Esophagus squamous epithelium (tissue), 5 donors: Measurements from ENCODE around the gene TPM4. TPM values are rescaled to one million over a fixed set of nuclear protein-coding genes. Genes with fewer than 3 reads are reported as not detected.

Experiments used
- DNase-seq: peaks from one replicate; lab custom pipeline; 2025; lab: John Stamatoyannopoulos, UW
- H3K27ac ChIP-seq, 4 donors: fragments of 200-600 bp; sonication (generic); one replicate each; pipeline ENCODE4 v1.5.1; 2016 to 2019; ENCODE audit warnings: mild to moderate bottlenecking in 1 of 4
- H3K27me3 ChIP-seq, 4 donors: fragments of 200-600 bp; sonication (generic); 1 replicate in 3 of 4; 2 replicates in 1 of 4; pipeline versions ENCODE4 v1.5.1 to v1.6.0; 2017 to 2021; ENCODE audit warnings: antibody characterized with exemption in 1 of 4
- H3K36me3 ChIP-seq, 3 donors: fragments of 200-600 bp; sonication (generic); one replicate each; pipeline ENCODE4 v1.5.1; 2016 to 2019
- H3K4me1 ChIP-seq, 3 donors: fragments of 200-600 bp; sonication (generic); one replicate each; pipeline ENCODE4 v1.5.1; 2017 to 2019
- H3K4me3 ChIP-seq, 4 donors: fragments of 200-600 bp; sonication (generic); 1 replicate in 3 of 4; 2 replicates in 1 of 4; pipeline ENCODE4 v1.5.1; 2016 to 2019; ENCODE audit warnings: mild to moderate bottlenecking in 2 of 4, moderate library complexity in 1 of 4
- H3K9me3 ChIP-seq, 3 donors: fragments of 200-600 bp; sonication (generic); one replicate each; pipeline ENCODE4 v1.5.1; 2016 to 2019
- POLR2A ChIP-seq, 4 donors: fragments of 450-650 bp; IDR thresholded peaks; one replicate each; pipeline ENCODE4 v1.6.1; 2017; ENCODE audit warnings: antibody characterized with exemption in 4 of 4, mild to moderate bottlenecking in 4 of 4, moderate library complexity in 3 of 4
- WGBS, 2 donors: methylation state at CpG; one replicate each; pipeline ENCODE4 v1.1.5; 2018; 5-methylcytosine and 5-hydroxymethylcytosine counted together
- intact Hi-C: fragments of 100-400 bp; cut with DNase I; formaldehyde crosslinking; loops from one replicate; pipeline ENCODE4 v1.15.0; 2022
- total RNA-seq, 4 donors: library from RNA; depleted of rRNA; stranded (reverse); fragments of >200 nt; gene quantifications; one replicate each; pipeline ENCODE4 v1.1.0, GENCODE V29; 2016
- TF ChIP-seq, protein P1 (sequence below), 6 experiments: fragments of 450-650 bp in 4 of 6; fragments of 200-600 bp in 2 of 6; sonication (generic) in 2 of 6; IDR thresholded peaks; one replicate each; pipeline ENCODE4 v1.5.1; 2016 to 2019; ENCODE audit warnings: antibody characterized with exemption in 6 of 6, mild to moderate bottlenecking in 4 of 6, moderate library complexity in 4 of 6
- donor health status: DM: yes; HTN: yes; CAD: no.

Gene TPM4
- total RNA-seq, 4 donors from 2014 or later = 307 to 577 (median 369) TPM

DNA sequence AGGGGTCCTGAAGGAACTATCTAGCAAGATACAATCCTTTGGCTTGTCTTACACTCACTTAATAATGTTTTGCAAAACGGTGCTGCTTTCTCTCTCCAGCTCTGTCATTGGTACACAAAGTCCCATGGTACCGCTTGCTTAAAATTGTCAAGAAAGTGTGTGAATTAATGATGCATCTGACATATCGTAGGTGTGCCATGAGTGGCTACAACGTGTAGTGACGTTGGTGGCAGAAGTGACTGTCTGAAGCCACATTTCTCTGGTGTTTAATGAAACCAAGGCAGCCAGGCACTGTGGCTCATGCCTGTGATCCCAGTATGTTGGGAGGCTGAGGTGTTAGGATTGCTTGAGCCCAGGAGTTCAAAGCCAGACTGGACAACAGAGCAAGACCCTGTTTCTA is 69.8 kb downstream of the TPM4 start:
- WGBS, 2 donors = 52 to 60% methylated on average over 5 of the region's 5 CpGs
- Histone ChIP-seq H3K9me3 (no peaks in the 10 kb centered on the region), H3K4me1 (peaks cover 0 to 17% (median 10%) of the 10 kb centered on the region in 3 donors), H3K27me3 (peaks cover 0 to 17% (median 0%) of the 10 kb centered on the region in 4 donors), H3K27ac (no peak overlapping the region), H3K36me3 (no peaks in the 10 kb centered on the region), H3K4me3 (peak overlapping the region in 1 of 4 donors; percentile 32)
- DNase-seq = no peak
- TF ChIP-seq, protein P1, sequence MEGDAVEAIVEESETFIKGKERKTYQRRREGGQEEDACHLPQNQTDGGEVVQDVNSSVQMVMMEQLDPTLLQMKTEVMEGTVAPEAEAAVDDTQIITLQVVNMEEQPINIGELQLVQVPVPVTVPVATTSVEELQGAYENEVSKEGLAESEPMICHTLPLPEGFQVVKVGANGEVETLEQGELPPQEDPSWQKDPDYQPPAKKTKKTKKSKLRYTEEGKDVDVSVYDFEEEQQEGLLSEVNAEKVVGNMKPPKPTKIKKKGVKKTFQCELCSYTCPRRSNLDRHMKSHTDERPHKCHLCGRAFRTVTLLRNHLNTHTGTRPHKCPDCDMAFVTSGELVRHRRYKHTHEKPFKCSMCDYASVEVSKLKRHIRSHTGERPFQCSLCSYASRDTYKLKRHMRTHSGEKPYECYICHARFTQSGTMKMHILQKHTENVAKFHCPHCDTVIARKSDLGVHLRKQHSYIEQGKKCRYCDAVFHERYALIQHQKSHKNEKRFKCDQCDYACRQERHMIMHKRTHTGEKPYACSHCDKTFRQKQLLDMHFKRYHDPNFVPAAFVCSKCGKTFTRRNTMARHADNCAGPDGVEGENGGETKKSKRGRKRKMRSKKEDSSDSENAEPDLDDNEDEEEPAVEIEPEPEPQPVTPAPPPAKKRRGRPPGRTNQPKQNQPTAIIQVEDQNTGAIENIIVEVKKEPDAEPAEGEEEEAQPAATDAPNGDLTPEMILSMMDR (IDR thresholded peaks at IDR 0.05) = no peak
- no peak for TF ChIP-seq POLR2A (IDR thresholded peaks at IDR 0.05)
- intact Hi-C loops = no loop called here

DNA sequence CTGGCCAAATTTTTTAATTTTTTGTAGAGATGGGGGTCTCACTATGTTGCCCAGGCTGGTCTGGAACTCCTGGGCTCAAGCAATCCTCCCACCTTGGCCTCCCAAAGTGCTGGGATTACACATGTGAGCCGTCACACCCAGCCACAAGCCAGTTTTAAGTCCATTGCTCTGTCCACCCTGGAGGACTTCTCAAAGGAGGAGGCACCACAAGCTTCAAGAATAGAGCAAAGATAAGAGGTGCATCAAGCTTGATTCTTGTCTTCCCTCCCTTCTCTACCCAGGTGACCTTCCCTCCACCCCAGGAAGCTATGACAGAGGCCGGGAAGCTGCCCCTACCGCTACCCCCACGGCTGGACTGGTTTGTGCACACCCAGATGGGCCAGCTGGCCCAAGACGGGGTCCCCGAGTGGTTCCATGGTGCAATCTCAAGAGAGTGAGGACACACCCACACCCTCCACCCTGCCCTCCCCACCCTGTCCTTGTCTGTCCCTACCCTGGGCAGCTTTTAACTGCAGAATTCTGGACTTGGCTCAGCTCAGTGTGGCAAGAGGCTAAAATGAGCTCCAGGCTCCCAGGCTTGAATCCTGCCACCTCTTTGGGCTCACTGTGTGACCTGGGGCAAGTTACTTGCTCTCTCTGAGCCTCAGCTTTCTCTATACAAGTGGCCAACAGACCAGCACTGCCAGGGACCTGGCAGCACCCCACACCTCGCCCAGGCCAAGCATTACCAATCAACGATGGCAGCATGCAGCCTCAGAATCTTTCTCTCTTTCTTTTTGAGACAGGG is 72.3 kb downstream of the TPM4 start:
- WGBS, 2 donors = 55 to 65% methylated on average over 7 to 8 of the region's 8 CpGs
- H3K36me3 ChIP-seq = no peaks in the 10 kb centered on the region
- intact Hi-C loops = no loop called here
- H3K9me3 ChIP-seq = no peaks in the 10 kb centered on the region
- DNase-seq = no peak
- TF ChIP-seq POLR2A (IDR thresholded peaks at IDR 0.05) = no peak
- TF ChIP-seq, protein P1 (IDR thresholded peaks at IDR 0.05) = no peak
- H3K27ac ChIP-seq = peak overlapping the region in 1 of 4 donors; percentile 21
- peaks cover 0 to 5% (median 0%) of the 10 kb centered on the region in 4 donors for H3K27me3 ChIP-seq
- H3K4me1 ChIP-seq = peaks cover 0 to 7% (median 7%) of the 10 kb centered on the region in 3 donors
- H3K4me3 ChIP-seq = no peak overlapping the region

Other genes starting within 250 kb of the TPM4 start
- under 1 TPM in 1 of 4 donors, not detected in 3; 0.19 TPM for gene CYP4F2, start 178.4 kb upstream of the TPM4 start, total RNA-seq
- 10 to 100 TPM; 16.6 to 37.9 (median 19.5) TPM for gene CYP4F11, start 142.0 kb upstream of the TPM4 start, total RNA-seq
- gene OR10H4, start 127.5 kb upstream of the TPM4 start, total RNA-seq = not detected
- gene RAB8A, start 35.4 kb downstream of the TPM4 start, total RNA-seq = 10 to 100 TPM; 39.5 to 70.9 (median 46.4) TPM
- 1 to 10 TPM in 1 of 4 donors, under 1 TPM in 2, not detected in 1; 0.31 to 1.1 (median 0.41) TPM for gene HSH2D, start 67.2 kb downstream of the TPM4 start, total RNA-seq
- not detected for gene CIB3, start 97.0 kb downstream of the TPM4 start, total RNA-seq
- 10 to 100 TPM; 53.5 to 97.4 (median 70.8) TPM for gene FAM32A, start 108.9 kb downstream of the TPM4 start, total RNA-seq
- 10 to 100 TPM; 39.3 to 64.6 (median 46.8) TPM for gene AP1M1, start 121.4 kb downstream of the TPM4 start, total RNA-seq
- 10 to 100 TPM in 1 of 4 donors, 1 to 10 TPM in 3; 4.2 to 11.4 (median 8.0) TPM for gene KLF2, start 248.3 kb downstream of the TPM4 start, total RNA-seq